Glutamatergic neuron (in vitro differentiated cells): ENCODE measurements around the gene IFFO2. TPM values are rescaled to one million over a fixed set of nuclear protein-coding genes. Genes with fewer than 3 reads are reported as not detected.

Experiments
- DNase-seq: peaks from one replicate; pipeline ENCODE4 v3.0.0; 2022
- H3K27ac Mint-ChIP-seq: one replicate; pipeline ENCODE4 v1.8.0; 2020; ENCODE audit warnings: mild to moderate bottlenecking, mixed read lengths, inconsistent platforms; ENCODE audit not compliant: unreplicated experiment
- H3K27me3 Mint-ChIP-seq: one replicate; pipeline ENCODE4 v1.8.0; 2020; ENCODE audit warnings: mild to moderate bottlenecking, moderate library complexity, mixed read lengths, inconsistent platforms; ENCODE audit not compliant: unreplicated experiment
- H3K36me3 Mint-ChIP-seq: one replicate; pipeline ENCODE4 v1.8.0; 2020; ENCODE audit warnings: mild to moderate bottlenecking, mixed read lengths, inconsistent platforms; ENCODE audit not compliant: unreplicated experiment
- H3K4me1 Mint-ChIP-seq: one replicate; pipeline ENCODE4 v1.8.0; 2020; ENCODE audit warnings: mild to moderate bottlenecking, low read depth, mixed read lengths, inconsistent platforms; ENCODE audit not compliant: unreplicated experiment
- H3K4me3 Mint-ChIP-seq: one replicate; pipeline ENCODE4 v1.8.0; 2020; ENCODE audit warnings: mild to moderate bottlenecking, mixed read lengths, inconsistent platforms; ENCODE audit not compliant: unreplicated experiment
- H3K9me3 Mint-ChIP-seq: one replicate; pipeline ENCODE4 v1.8.0; 2020; ENCODE audit warnings: mild to moderate bottlenecking, moderate library complexity, mixed read lengths, inconsistent platforms; ENCODE audit not compliant: unreplicated experiment
- total RNA-seq: library from RNA; stranded (reverse); fragmentation: NEBNext Ultra II Directional; extraction: Animal tissue kit (Norgen Biotek cat#: 25700); gene quantifications from one replicate; pipeline ENCODE4 v1.2.1, GENCODE V29; 2021; ENCODE audit not compliant: unreplicated experiment
- TF ChIP-seq, protein P1 (sequence below): fragments of 200-600 bp; sonication (generic); IDR thresholded peaks from one replicate; pipeline ENCODE4 v1.5.0; 2021; ENCODE audit not compliant: partially characterized antibody, unreplicated experiment

Gene IFFO2
- total RNA-seq, 1 donor from 2014 or later: 107 TPM

DNA sequence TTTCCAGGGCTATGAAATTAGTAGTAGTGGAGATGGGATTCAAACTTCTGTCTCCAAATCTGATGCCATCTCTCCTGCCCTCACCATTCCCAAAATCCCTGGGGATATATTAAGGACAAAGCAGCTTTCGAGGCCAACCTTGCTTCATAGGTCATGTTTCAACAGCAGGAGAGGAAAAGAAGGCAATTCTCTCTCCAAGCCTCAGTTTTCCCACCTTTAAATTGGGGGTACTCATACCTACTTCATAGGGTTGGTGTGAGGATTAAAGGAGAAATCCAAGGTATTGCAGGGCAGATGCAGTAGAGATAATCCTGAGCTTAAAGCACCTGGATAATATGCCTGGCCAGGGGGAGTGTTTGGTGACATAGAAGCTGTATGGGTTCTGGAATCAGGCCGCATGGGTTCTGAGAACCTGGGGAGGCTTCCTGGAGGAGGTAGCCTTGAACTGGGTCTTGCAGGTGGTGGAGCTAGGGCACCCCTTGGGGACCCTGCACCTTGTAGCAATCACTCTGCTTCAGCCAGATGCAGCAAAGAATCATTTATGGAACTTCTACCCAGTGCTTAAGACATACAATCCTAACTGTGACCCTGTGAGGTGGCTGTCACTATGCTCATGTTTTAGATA lies 10.7 kb upstream of the IFFO2 start:
- Mint-ChIP-seq H3K4me1 (no peaks in the 10 kb centered on the region), H3K27ac (no peak overlapping the region), H3K36me3 (no peaks in the 10 kb centered on the region), H3K9me3 (peaks cover 2% of the 10 kb centered on the region), H3K27me3 (peaks cover 14% of the 10 kb centered on the region), H3K4me3 (no peak overlapping the region)
- TF ChIP-seq, protein P1, sequence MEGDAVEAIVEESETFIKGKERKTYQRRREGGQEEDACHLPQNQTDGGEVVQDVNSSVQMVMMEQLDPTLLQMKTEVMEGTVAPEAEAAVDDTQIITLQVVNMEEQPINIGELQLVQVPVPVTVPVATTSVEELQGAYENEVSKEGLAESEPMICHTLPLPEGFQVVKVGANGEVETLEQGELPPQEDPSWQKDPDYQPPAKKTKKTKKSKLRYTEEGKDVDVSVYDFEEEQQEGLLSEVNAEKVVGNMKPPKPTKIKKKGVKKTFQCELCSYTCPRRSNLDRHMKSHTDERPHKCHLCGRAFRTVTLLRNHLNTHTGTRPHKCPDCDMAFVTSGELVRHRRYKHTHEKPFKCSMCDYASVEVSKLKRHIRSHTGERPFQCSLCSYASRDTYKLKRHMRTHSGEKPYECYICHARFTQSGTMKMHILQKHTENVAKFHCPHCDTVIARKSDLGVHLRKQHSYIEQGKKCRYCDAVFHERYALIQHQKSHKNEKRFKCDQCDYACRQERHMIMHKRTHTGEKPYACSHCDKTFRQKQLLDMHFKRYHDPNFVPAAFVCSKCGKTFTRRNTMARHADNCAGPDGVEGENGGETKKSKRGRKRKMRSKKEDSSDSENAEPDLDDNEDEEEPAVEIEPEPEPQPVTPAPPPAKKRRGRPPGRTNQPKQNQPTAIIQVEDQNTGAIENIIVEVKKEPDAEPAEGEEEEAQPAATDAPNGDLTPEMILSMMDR: no peak
- no peak for DNase-seq

DNA sequence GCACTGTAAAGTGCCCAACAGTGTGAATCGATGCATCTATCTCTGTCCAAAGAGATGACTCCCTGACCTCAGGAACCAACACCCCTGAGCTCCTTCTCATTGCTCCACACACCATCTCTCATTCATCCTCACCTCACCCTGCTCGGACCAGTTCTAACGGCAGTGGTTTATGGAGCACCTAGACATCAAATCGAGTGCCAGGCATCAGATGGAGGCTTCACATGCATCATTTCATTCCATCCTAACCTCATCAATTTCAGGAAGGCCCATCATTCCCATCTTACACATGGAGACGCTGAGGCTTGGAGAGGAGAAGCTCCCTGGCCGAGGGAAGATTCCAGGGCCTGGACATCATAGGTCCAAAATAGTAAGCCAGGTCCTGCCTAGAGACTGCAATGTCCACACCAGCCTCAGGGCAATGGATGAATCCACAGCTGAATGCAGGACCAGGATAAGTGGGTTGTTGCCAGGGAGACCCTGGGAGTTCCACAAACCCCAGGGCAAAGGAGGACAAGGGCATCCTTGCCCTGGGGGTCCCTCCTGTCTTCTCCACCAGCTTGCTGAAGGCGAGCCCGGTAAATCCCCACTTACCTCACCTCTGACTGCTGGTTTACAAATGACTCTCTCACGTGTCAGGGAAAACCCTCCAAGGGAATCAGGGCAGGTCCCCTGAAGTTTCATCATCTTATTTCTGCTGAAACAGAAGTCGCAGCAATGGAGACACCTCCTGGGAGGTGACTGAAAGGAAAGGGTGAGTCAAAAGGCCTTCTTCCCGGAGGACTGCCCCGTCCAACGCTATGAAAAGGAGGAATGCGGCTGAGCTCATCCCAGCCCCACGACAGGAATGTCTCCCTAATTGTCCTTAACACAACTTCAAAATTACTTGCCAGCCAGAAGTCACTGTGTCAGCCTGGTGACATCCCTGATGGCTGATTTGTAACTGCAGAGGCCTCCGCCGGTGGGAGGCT lies 9.0 kb upstream of the IFFO2 start:
- Mint-ChIP-seq H3K4me3 (no peak overlapping the region), H3K27me3 (peaks cover 14% of the 10 kb centered on the region), H3K27ac (no peak overlapping the region), H3K36me3 (no peaks in the 10 kb centered on the region), H3K9me3 (peaks cover 2% of the 10 kb centered on the region), H3K4me1 (no peaks in the 10 kb centered on the region)
- no peak for DNase-seq
- TF ChIP-seq, protein P1: no peak

DNA sequence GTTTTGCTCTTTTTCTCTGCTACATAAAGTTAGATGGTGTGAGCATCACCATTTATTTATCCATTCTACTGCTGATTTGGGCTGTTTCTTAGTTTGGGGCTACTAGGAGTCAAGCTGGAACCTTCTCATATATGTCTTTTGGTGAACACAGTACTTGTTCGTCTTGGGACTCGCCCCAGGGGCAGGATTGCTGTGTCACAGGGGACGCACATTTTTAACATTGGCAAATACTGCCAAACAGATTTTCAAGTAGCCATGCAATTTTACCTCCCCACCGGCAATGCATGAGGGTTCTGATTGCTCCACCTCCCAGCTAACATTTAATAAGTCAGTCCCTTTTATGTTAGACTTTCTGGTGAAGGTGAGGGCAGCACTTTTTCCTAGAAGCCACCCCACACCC lies 7.5 kb upstream of the IFFO2 start:
- Mint-ChIP-seq H3K27me3 (peaks cover 14% of the 10 kb centered on the region), H3K36me3 (no peaks in the 10 kb centered on the region), H3K9me3 (peaks cover 2% of the 10 kb centered on the region), H3K4me1 (no peaks in the 10 kb centered on the region), H3K27ac (no peak overlapping the region), H3K4me3 (no peak overlapping the region)
- TF ChIP-seq, protein P1: no peak
- DNase-seq: no peak

DNA sequence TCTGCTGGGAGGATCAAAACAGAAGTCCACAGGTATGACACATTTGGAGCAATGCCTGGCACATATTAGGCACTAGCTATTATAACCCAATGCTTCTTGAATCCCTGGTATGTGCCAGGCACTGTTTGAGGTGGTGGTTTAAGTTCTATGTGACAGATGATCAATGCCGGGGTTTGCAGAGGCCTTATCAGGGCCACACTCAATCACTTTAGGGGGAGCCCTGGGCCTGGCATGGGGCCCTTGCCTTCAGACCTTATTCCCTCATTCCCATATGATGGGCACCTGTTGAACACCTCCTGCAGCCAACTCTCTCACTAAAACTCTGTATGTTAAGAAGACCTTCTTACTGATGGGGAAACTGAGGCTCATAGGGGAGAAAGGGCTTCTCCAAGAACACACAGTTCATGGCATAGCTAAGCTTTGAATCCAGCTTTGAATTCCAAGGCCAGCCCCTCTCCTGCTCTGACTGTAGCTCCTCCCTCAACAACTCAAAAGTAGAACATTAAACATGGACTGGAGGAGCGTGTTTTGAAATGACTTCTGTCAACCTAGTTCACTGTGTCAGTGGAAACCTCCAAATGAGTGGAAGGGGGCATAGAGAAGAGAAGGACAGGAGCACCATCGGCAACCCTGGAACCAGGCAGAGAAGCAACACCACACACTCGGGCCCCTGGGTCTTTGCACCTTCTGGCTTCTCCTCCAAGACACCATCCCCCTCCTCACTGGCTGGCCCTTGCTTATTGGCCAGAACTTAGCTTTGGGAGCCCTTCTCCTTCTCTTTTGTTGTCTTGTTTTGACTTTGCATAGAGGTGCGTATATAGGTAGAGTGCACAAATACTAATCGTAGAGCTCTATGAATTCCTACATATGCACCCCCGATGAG lies 6.6 kb upstream of the IFFO2 start:
- H3K9me3 Mint-ChIP-seq: peaks cover 2% of the 10 kb centered on the region
- no peaks in the 10 kb centered on the region for H3K36me3 Mint-ChIP-seq
- H3K27ac Mint-ChIP-seq: no peak overlapping the region

More for the DNA sequence above, 6.6 kb upstream of the IFFO2 start:
- H3K27me3 Mint-ChIP-seq: peaks cover 15% of the 10 kb centered on the region
- no peak for DNase-seq
- no peaks in the 10 kb centered on the region for H3K4me1 Mint-ChIP-seq
- TF ChIP-seq, protein P1: no peak
- no peak overlapping the region for H3K4me3 Mint-ChIP-seq
